Fibroblast of mammary gland (primary cell): ENCODE results near the gene FAM107A.

ENCODE experiments used
- DNase-seq: peaks from one replicate; pipeline ENCODE4 v3.0.0-alpha.2; 2010; ENCODE audit warnings: low read depth
- H3K4me3 ChIP-seq: 2 replicates; pipeline ENCODE4 v1.5.1; 2011; ENCODE audit warnings: low read depth, mild to moderate bottlenecking, low read length, moderate library complexity; ENCODE audit not compliant: control insufficient read depth
- CTCF ChIP-seq: conservative IDR thresholded peaks from 2 replicates; pipeline ENCODE4 v1.5.1; 2011; ENCODE audit warnings: low read depth, low read length, inconsistent platforms; ENCODE audit not compliant: control insufficient read depth, insufficient read depth

The FAM107A gene

DNA sequence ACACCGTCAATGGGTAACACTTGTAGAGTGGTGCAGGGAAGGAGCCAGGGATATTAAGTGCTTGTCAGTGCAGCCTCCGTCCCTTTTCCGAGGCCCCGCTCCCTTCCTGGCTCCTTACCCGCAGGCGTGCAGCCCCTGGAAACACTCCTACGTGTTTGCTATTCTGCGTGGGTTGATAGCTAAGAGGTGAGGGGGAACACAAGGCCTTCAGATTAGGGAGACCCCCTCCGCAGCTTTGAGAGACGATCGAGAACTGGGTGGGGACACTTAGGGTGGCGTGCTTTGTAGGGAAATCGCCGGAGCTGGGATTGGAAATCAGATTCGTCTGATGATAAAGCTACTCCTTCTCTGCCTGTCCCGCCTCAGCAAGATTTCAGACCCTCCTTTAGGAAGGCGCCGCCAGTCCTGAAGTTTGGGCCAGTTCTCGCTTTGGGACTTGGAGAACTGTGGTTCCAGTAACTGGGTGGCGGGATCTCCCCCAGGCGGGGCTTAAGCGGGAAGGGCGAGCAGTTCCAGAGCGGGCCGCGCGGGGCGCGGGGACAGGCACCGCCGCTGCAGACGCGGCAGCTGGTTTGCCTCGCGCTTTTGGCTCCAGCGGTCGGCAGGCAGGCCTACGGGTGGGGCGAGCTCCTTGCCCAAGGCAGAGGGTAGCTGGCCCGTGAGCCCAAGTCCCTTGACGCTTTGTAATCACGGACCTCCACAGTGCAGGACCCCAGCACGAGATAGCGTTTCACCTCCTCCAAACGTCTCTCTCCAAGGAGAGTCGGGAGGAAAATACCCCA, 8.0 kb upstream of the FAM107A start:
- peak; percentile 54 for TF ChIP-seq CTCF
- peak overlapping the region; percentile 67 for H3K4me3 ChIP-seq
- peak; percentile 59 for DNase-seq

DNA sequence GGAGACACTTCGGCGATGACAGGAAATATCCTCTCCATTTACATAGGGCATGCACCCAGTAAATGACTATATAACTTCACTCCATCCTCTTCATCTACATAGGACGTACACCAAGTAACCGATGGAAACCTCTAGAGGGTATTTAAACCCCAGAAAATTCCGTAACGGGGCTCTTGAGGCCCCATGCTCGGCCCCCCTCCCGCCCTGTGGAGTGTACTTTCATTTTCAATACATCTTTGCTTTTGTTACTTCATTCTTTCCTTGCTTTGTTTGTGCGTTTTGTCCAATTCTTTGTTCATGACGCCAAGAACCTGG, 7.5 kb upstream of the FAM107A start:
- no peak for DNase-seq
- TF ChIP-seq CTCF: no peak
- H3K4me3 ChIP-seq: peak overlapping the region; percentile 67

- no peak for TF ChIP-seq CTCF
- DNase-seq: no peak
- no peak overlapping the region for H3K4me3 ChIP-seq
These were observed 4.3 kb upstream of the FAM107A start for GRCh38 chr3:58581328-58582091.

- no peak for DNase-seq
- no peak for TF ChIP-seq CTCF
- H3K4me3 ChIP-seq: no peak overlapping the region
These were observed 3.7 kb upstream of the FAM107A start for GRCh38 chr3:58580826-58581327.

DNA sequence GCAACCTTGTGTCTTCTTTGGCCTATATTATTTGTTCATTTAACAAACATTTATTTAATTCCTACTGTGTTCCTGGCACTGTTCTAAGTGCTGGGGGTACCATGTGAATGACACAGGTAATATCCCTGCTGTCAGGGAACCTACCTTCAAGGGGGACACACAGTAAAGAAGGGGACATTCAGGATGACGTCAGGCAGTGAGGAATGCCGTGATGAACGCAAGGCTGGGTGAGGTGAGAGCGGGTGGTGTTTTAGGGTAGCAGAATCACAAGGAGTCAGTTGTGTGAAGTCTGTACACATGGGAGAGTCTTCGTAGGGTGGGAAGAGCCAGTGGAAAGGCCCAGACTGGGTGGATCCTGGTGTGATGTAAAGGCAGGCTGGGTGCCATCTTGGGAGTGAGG, 1.7 kb upstream of the FAM107A start:
- H3K4me3 ChIP-seq: no peak overlapping the region
- no peak for TF ChIP-seq CTCF
- no peak for DNase-seq

GRCh38 chr3:58576716-58577115, 475 bp downstream of the FAM107A start:
- no peak overlapping the region for H3K4me3 ChIP-seq
- TF ChIP-seq CTCF: no peak
- no peak for DNase-seq
